ENCODE results near the gene APOBEC3A. TPM values are rescaled to one million over a fixed set of nuclear protein-coding genes. Genes with fewer than 3 reads are reported as not detected.
"Not testable (repeated sequence)": the region's sequence is repeated elsewhere in the genome, so short reads cannot be mapped to it uniquely, and the experiment has no call there.

Gene APOBEC3A
- total and polyA plus RNA-seq, 11 donors, result 0.36 to 7.7 (median 1.0) TPM; not detected in 3

DNA sequence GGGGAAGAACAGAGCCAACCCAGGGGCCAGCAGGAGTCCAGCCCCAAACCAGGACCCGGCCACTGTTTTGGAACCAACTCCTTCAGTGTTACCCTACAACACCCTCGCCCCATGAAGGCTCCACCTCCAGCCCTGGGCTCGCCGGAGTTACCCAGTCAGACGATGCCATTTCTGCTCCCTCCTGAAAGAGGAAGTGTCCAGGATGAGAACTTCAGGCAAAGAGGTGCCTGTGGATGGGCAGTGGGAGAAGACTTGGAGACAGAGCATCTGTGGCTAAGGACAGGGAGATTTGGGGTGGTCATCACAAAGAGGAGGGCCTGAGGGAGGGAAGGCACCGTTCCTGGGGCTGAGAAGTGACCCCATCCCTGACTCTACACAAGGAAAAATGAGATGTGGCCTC is 38.7 kb downstream of the APOBEC3A start:
- Histone ChIP-seq H3K4me3 (no peak overlapping the region), H3K27me3 (peaks cover 0 to 11% (median 0%) of the 10 kb centered on the region in 9 donors), H3K27ac (no peak overlapping the region), H3K36me3 (no peaks in the 10 kb centered on the region), H3K9me3 (no peaks in the 10 kb centered on the region), H3K4me1 (peaks cover 0 to 8% (median 0%) of the 10 kb centered on the region in 12 donors)
- TF ChIP-seq, protein P1, sequence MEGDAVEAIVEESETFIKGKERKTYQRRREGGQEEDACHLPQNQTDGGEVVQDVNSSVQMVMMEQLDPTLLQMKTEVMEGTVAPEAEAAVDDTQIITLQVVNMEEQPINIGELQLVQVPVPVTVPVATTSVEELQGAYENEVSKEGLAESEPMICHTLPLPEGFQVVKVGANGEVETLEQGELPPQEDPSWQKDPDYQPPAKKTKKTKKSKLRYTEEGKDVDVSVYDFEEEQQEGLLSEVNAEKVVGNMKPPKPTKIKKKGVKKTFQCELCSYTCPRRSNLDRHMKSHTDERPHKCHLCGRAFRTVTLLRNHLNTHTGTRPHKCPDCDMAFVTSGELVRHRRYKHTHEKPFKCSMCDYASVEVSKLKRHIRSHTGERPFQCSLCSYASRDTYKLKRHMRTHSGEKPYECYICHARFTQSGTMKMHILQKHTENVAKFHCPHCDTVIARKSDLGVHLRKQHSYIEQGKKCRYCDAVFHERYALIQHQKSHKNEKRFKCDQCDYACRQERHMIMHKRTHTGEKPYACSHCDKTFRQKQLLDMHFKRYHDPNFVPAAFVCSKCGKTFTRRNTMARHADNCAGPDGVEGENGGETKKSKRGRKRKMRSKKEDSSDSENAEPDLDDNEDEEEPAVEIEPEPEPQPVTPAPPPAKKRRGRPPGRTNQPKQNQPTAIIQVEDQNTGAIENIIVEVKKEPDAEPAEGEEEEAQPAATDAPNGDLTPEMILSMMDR (IDR thresholded peaks at IDR 0.05), result no peak
- no peak for TF ChIP-seq POLR2A (IDR thresholded peaks at IDR 0.05)
- ATAC-seq, result no peak
- WGBS, 4 donors, result 69 to 79% (median 72%) methylated on average over 6 of the region's 6 CpGs
- DNase-seq, result no peak
- intact Hi-C loops (cut with DNase I), result no loop called here

DNA sequence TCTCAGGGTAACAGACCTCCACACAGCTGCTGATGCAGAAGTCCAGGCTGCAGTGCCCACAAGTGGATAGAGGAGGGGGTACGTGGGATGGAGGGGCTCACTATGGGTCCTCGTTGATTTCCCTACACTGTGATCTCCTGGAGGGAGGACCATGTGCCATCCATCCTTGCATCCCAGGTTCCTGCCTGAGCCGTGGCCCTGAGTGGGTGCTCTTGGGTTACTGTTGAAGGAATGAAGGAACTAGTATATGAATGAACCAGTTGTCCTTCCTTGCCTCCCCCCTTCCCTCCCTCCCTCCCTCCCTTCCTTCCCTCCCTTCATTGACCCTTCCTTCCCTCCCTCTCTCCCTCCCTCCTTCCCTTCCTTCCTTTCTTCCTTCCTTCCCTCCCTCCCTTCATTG is 40.1 kb downstream of the APOBEC3A start:
- WGBS, 4 donors, result 79 to 90% (median 83%) methylated on average over 3 of the region's 3 CpGs
- TF ChIP-seq, protein P1 (IDR thresholded peaks at IDR 0.05), result no peak
- no peak for TF ChIP-seq POLR2A (IDR thresholded peaks at IDR 0.05)
- peaks cover 0 to 11% (median 0%) of the 10 kb centered on the region in 9 donors for H3K27me3 ChIP-seq
- peaks cover 0 to 8% (median 0%) of the 10 kb centered on the region in 12 donors for H3K4me1 ChIP-seq
- H3K27ac ChIP-seq, result no peak overlapping the region
- H3K4me3 ChIP-seq, result no peak overlapping the region
- DNase-seq (no peak), ATAC-seq (no peak)
- intact Hi-C loops (cut with DNase I), result no loop called here
- no peaks in the 10 kb centered on the region for H3K9me3 ChIP-seq
- no peaks in the 10 kb centered on the region for H3K36me3 ChIP-seq

DNA sequence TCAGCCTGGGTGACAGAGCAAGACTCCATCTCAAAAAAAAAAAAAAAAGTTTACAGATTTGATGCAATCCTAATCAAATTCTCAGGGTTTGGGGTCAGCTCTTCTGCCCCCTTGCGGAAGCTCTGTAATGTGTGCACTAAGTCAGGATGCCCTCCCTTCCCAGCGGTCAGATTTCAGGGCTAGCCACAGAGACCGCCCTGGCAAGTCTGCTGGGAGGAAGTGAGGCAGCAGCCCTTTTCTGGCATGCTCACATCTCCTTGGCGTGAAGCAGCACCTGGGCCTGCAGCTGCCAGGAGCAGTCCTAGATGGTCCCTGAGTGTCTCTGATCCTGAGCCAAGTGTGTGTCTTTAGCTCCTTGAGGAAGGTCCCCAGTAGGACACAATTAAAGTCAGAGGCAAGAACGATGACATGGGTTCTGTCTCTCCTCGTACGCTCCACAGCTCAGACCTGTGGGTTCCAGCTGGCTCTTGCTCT is 45.8 kb downstream of the APOBEC3A start:
- no peaks in the 10 kb centered on the region for H3K9me3 ChIP-seq
- WGBS, 4 donors, result 6 to 13% (median 11%) methylated on average over 6 to 7 of the region's 7 CpGs
- peak; percentile 67 to 81 (median 75) for DNase-seq
- peaks cover 0 to 5% (median 0%) of the 10 kb centered on the region in 9 donors for H3K27me3 ChIP-seq
- intact Hi-C loops (cut with DNase I), result loop anchor here (1.0 to 10.0 kb wide), 11 partner anchors 131 to 312 kb away; partner anchors contain the start of genes CBX6 (in 3 of the 10) and RPL3 (in 2 of the 10)
- no peak overlapping the region for H3K4me3 ChIP-seq
- H3K27ac ChIP-seq, result no peak overlapping the region
- no peaks in the 10 kb centered on the region for H3K36me3 ChIP-seq
- no peak for TF ChIP-seq POLR2A (IDR thresholded peaks at IDR 0.05)
- TF ChIP-seq, protein P1 (IDR thresholded peaks at IDR 0.05), result peak; percentile 63 to 86 (median 75)
- ATAC-seq, result peak; percentile 81 to 94 (median 92)
- H3K4me1 ChIP-seq, result peaks cover 0 to 12% (median 1%) of the 10 kb centered on the region in 12 donors

DNA sequence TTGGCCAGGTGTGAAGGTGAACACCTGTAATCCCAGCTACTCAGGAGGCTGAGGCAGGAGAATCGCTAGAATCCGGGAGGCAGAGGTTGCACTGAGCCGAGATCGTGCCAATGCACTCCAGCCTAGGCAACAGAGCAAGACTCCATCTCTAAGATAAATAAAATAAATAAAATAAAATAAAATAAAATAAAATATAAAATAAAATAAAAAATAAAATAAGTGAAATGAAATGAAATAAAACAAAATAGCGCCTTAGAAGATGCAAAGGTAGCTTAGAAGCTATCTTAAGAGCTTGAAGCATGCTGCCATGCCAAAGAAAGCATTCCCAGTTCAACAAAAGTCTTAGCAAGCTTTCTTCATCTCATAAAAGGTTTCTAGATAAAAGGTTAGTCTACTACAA is 49.8 kb downstream of the APOBEC3A start:
- DNase-seq (no peak), ATAC-seq (no peak)
- TF ChIP-seq, protein P1 (IDR thresholded peaks at IDR 0.05), result no peak
- TF ChIP-seq POLR2A (IDR thresholded peaks at IDR 0.05), result no peak
- H3K4me3 ChIP-seq, result no peak overlapping the region
- intact Hi-C loops (cut with DNase I), result loop anchor here in 9 of 10 donors (2.0 to 10.0 kb wide), 6 partner anchors 110 to 308 kb away; partner anchors contain the start of gene RPL3 (in 2 of the 9)
- no peak overlapping the region for H3K27ac ChIP-seq
- H3K27me3 ChIP-seq, result no peaks in the 10 kb centered on the region
- H3K4me1 ChIP-seq, result peaks cover 0 to 12% (median 1%) of the 10 kb centered on the region in 12 donors
- H3K36me3 ChIP-seq, result no peaks in the 10 kb centered on the region
- WGBS, 4 donors, result 94 to 97% (median 97%) methylated on average over 5 of the region's 5 CpGs
- H3K9me3 ChIP-seq, result no peaks in the 10 kb centered on the region

DNA sequence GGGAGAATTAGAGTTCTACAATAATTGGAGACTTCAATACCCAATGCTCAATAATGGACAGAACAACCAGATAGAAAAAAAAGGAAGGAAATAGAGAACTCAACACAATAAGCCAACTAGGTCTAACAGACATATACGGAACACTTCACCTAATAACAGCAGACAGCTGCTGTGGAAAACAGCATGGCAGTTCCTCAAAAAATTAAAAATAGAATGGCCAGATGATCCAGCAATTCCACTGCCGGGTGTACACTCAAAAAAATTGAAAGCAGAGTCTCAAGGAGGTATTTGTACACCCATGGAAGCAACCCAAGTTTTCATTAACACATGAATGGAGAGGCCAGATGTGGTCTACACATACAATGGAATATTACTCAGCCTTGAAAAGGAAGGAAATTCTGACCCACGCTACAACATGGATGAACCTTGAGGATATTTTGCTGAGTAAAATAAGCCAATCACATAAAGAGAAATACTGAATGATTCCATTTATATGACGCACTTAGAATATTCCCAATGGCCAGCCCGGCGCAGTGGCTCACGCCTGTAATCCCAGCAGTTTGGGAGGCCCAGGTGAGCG is 51.0 kb downstream of the APOBEC3A start:
- not testable (repeated sequence) for H3K4me1 ChIP-seq, H3K36me3 ChIP-seq, H3K9me3 ChIP-seq, H3K27me3 ChIP-seq, DNase-seq, H3K4me3 ChIP-seq, ATAC-seq, H3K27ac ChIP-seq
- 75 to 79% (median 78%) methylated on average over 8 of the region's 8 CpGs for WGBS, 4 donors
- intact Hi-C loops (cut with DNase I), result loop anchor here in 8 of 10 donors (5.0 to 10.0 kb wide), 5 partner anchors 109 to 306 kb away; partner anchors contain the start of gene RPL3 (in 2 of the 8)
